Gastrocnemius medialis (tissue), 4 donors: Measurements from ENCODE around the gene PLPP4. TPM values are rescaled to one million over a fixed set of nuclear protein-coding genes. Genes with fewer than 3 reads are reported as not detected.

Experiments
- ATAC-seq, 2 donors: fragments of 150-250 bp; one replicate each; pipeline ENCODE4 v1.9.1; 2016
- DNase-seq, 2 donors: peaks; one replicate each; pipeline ENCODE4 v3.0.0-alpha.2; 2019
- H3K27ac ChIP-seq, 4 donors: fragments of 200-600 bp; sonication (generic); 1 replicate in 1 of 4; 2 replicates in 3 of 4; pipeline ENCODE4 v1.5.1; 2016 to 2018; ENCODE audit warnings: mild to moderate bottlenecking in 2 of 4, moderate library complexity in 1 of 4
- H3K27me3 ChIP-seq, 3 donors: fragments of 200-600 bp; sonication (generic) in 2 of 3; 1 replicate in 1 of 3; 2 replicates in 2 of 3; pipeline versions ENCODE4 v1.5.1 to v1.6.0; 2016 to 2019; ENCODE audit warnings: mild to moderate bottlenecking in 1 of 3, moderate library complexity in 1 of 3
- H3K36me3 ChIP-seq, 2 donors: fragments of 200-600 bp; sonication (generic) in 1 of 2; one replicate each; pipeline ENCODE4 v1.5.1; 2017 to 2018
- H3K4me1 ChIP-seq, 2 donors: fragments of 200-600 bp; sonication (generic) in 1 of 2; one replicate each; pipeline ENCODE4 v1.5.1; 2016 to 2017; ENCODE audit warnings: mild to moderate bottlenecking in 2 of 2
- H3K4me3 ChIP-seq, 4 donors: fragments of 200-600 bp; sonication (generic) in 3 of 4; 1 replicate in 1 of 4; 2 replicates in 3 of 4; pipeline ENCODE4 v1.5.1; 2016 to 2019; ENCODE audit warnings: mild to moderate bottlenecking in 2 of 4
- H3K9me3 ChIP-seq, 3 donors: fragments of 200-600 bp; sonication (generic) in 2 of 3; 1 replicate in 1 of 3; 2 replicates in 2 of 3; pipeline ENCODE4 v1.5.1; 2016 to 2019
- POLR2A ChIP-seq, 2 donors: fragments of 450-650 bp; IDR thresholded peaks; one replicate each; pipeline ENCODE4 v1.6.1; 2017; ENCODE audit warnings: antibody characterized with exemption in 2 of 2, mild to moderate bottlenecking in 2 of 2, moderate library complexity in 2 of 2
- in situ Hi-C, 4 donors: fragments of 200-750 bp; cut with MboI; loops; one replicate each; pipeline versions ENCODE4 v1.15.0 to v1.8.0; 2017; ENCODE audit warnings: low sequenced_read_pairs in 4 of 4
- intact Hi-C: fragments of 100-400 bp; cut with DNase I; formaldehyde crosslinking; loops from one replicate; pipeline ENCODE4 v1.15.1; 2023; ENCODE audit warnings: low total_unique reads
- total RNA-seq, 4 donors: library from RNA; depleted of rRNA; stranded (reverse); fragments of >200 nt; gene quantifications; one replicate each; pipeline versions ENCODE4 v1.1.0 to v1.2.3, GENCODE V29; 2016
- TF ChIP-seq, protein P1 (sequence below), 5 experiments: fragments of 450-650 bp in 3 of 5; fragments of 200-600 bp in 2 of 5; sonication (generic) in 2 of 5; IDR thresholded peaks in 4 of 5; conservative IDR thresholded peaks in 1 of 5; 1 replicate in 4 of 5; 2 replicates in 1 of 5; pipeline ENCODE4 v1.5.1; 2016 to 2019; ENCODE audit warnings: antibody characterized with exemption in 5 of 5, mild to moderate bottlenecking in 3 of 5, moderate library complexity in 3 of 5

PLPP4 gene
- total RNA-seq, 4 donors from 2014 or later, result not detected

DNA sequence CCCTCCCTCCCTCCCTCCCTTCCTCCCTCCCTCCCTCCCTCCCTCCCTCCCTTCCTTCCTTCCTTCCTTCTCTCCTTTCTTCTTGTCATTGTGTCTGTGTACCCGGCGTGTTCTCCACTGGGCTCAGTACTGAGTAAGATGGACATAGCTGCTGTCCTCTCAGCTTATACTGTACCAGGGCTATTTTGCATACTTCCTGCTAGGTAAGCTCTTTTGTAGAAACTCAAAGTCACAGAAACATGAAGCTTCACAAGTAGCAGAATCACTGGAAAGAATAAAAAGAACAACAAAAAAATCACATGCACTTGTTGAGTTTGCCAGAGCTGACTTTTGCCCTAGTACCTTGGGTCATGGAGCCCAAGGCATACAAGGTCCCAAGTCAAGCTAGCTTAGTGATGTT lies 125.7 kb downstream of the PLPP4 start:
- H3K36me3 ChIP-seq, result no peaks in the 10 kb centered on the region
- DNase-seq (no peak), ATAC-seq (no peak)
- H3K4me1 ChIP-seq, result no peaks in the 10 kb centered on the region
- H3K4me3 ChIP-seq, result no peak overlapping the region
- no peak for TF ChIP-seq POLR2A (IDR thresholded peaks at IDR 0.05)
- TF ChIP-seq, protein P1, sequence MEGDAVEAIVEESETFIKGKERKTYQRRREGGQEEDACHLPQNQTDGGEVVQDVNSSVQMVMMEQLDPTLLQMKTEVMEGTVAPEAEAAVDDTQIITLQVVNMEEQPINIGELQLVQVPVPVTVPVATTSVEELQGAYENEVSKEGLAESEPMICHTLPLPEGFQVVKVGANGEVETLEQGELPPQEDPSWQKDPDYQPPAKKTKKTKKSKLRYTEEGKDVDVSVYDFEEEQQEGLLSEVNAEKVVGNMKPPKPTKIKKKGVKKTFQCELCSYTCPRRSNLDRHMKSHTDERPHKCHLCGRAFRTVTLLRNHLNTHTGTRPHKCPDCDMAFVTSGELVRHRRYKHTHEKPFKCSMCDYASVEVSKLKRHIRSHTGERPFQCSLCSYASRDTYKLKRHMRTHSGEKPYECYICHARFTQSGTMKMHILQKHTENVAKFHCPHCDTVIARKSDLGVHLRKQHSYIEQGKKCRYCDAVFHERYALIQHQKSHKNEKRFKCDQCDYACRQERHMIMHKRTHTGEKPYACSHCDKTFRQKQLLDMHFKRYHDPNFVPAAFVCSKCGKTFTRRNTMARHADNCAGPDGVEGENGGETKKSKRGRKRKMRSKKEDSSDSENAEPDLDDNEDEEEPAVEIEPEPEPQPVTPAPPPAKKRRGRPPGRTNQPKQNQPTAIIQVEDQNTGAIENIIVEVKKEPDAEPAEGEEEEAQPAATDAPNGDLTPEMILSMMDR (IDR thresholded peaks at IDR 0.05 in 4 of 5, conservative IDR thresholded peaks at IDR 0.05 in 1 of 5), result no peak
- in situ Hi-C loops (no loop called here), intact Hi-C loops (no loop called here)
- H3K27ac ChIP-seq, result no peak overlapping the region
- no peaks in the 10 kb centered on the region for H3K27me3 ChIP-seq
- no peaks in the 10 kb centered on the region for H3K9me3 ChIP-seq

DNA sequence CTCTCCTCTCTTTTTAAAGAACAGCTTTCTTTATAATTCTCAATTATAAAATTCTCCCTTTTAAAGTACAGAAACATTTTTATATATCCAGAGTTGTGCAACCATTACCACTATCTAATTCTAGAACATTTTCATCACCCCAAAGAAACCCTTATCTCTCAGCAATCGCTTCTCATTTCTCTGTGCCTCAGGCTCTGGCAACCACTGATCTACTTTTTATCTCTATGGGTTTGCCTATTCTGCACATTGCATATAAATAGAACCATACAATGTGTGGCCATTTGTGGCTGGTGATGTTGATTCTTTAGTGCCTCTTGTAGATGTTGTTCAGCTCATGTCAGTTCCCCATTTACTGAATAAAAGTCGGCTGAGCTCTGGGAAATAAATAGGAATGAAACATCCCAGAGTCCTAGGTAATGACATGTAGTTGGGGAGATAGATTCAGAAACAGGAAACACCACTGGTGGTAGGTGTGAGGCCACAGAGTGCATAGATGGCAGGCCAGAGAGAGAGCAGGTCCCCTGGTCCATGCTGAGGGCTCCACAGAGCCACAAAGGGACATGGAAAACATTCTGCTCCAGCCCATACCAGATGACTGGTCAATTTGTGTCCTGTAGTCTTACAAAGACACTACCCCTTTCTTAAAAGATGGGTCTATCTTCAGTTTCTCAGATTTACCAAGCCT lies 126.5 kb downstream of the PLPP4 start:
- Histone ChIP-seq H3K4me3 (no peak overlapping the region), H3K4me1 (no peaks in the 10 kb centered on the region), H3K27me3 (no peaks in the 10 kb centered on the region), H3K27ac (no peak overlapping the region), H3K9me3 (no peaks in the 10 kb centered on the region), H3K36me3 (no peaks in the 10 kb centered on the region)
- intact Hi-C loops, result no loop called here
- in situ Hi-C loops, result no loop called here
- DNase-seq (no peak), ATAC-seq (no peak)
- TF ChIP-seq, protein P1 (IDR thresholded peaks at IDR 0.05 in 4 of 5, conservative IDR thresholded peaks at IDR 0.05 in 1 of 5), result no peak
- no peak for TF ChIP-seq POLR2A (IDR thresholded peaks at IDR 0.05)

DNA sequence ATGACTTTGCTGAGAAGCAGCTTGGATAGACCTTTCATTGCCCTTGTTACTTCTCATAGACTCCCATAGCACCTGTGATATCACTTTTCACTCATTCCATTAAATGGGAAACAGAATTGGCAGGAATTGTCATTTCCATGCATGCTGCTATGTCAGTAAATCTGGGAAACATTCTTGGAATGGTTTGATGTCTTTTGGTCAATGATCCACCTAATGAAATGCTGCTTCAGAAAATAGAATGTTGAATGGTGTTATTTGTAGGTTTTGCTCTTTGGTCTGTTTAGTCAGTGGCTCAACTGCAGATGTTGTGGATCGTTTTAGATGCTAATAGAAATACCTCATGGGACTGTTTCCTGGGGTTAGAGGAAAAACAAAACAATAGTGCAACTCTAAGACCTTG lies 127.8 kb downstream of the PLPP4 start:
- H3K27me3 ChIP-seq, result no peaks in the 10 kb centered on the region

DNA sequence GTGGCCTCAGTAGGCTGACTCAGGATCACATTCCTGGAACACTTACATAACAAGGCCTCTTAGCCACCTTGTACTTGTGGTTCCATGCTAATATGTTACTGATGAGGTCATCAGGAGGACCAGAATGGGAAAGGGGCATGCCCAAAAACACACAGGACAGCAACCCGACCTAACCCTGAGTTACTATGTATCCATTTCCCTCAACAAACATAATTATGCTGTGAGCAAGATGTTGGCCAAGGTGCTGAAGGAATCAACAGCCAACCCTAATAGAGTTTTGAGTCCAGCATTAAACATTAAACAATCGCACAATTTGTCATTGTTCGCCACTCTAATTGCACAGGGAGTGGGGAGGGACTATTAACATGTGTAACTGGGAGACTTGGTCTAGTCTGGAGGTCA lies 129.4 kb downstream of the PLPP4 start:
- Histone ChIP-seq H3K9me3 (no peaks in the 10 kb centered on the region), H3K4me1 (no peaks in the 10 kb centered on the region), H3K4me3 (no peak overlapping the region), H3K27me3 (no peaks in the 10 kb centered on the region), H3K27ac (no peak overlapping the region), H3K36me3 (no peaks in the 10 kb centered on the region)
- no peak for ATAC-seq
- DNase-seq, result no peak
- no peak for TF ChIP-seq POLR2A (IDR thresholded peaks at IDR 0.05)
- TF ChIP-seq, protein P1 (IDR thresholded peaks at IDR 0.05 in 4 of 5, conservative IDR thresholded peaks at IDR 0.05 in 1 of 5), result no peak
- in situ Hi-C loops (no loop called here), intact Hi-C loops (no loop called here)

More for the DNA sequence above, 127.8 kb downstream of the PLPP4 start:
- H3K9me3 ChIP-seq, result no peaks in the 10 kb centered on the region
- no peaks in the 10 kb centered on the region for H3K4me1 ChIP-seq
- no peaks in the 10 kb centered on the region for H3K36me3 ChIP-seq
- no peak overlapping the region for H3K27ac ChIP-seq
- ATAC-seq, result no peak
- in situ Hi-C loops (no loop called here), intact Hi-C loops (no loop called here)
- TF ChIP-seq, protein P1 (IDR thresholded peaks at IDR 0.05 in 4 of 5, conservative IDR thresholded peaks at IDR 0.05 in 1 of 5), result no peak
- no peak overlapping the region for H3K4me3 ChIP-seq
- DNase-seq, result no peak

DNA sequence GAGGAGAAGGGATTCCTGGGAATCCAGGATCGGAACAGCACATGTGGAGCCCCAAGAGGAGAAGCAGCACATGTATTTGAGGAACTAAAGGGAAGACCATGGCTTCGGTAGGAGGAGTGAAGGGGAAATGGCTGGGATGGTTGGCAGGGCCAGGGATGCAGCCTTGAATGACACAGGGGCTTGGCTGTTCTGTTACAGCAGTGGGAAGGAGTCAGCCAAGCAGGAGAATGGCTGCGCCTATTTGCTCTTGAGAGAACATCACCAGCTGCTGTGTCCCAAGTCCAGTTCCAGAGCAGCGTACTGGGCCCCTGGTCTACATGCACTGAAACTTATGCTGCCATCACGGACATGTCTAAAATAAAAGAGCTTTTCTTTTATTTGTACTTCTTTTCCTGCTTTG lies 130.0 kb downstream of the PLPP4 start:
- Histone ChIP-seq H3K9me3 (no peaks in the 10 kb centered on the region), H3K27ac (no peak overlapping the region), H3K4me1 (no peaks in the 10 kb centered on the region), H3K36me3 (no peaks in the 10 kb centered on the region), H3K27me3 (no peaks in the 10 kb centered on the region), H3K4me3 (no peak overlapping the region)
- ATAC-seq (no peak), DNase-seq (no peak)
- TF ChIP-seq POLR2A (IDR thresholded peaks at IDR 0.05), result no peak
- TF ChIP-seq, protein P1 (IDR thresholded peaks at IDR 0.05 in 4 of 5, conservative IDR thresholded peaks at IDR 0.05 in 1 of 5), result no peak
- in situ Hi-C loops (no loop called here), intact Hi-C loops (no loop called here)
